GM18499 (cell line): ENCODE data around the gene HECA.
"Not testable (repeated sequence)": the region's sequence is repeated elsewhere in the genome, so short reads cannot be mapped to it uniquely, and the experiment has no call there.

Experiments used
- ATAC-seq: cut with Tn5 transposase; IDR thresholded peaks from one replicate; pipeline ENCODE4 v1.9.1; 2021; ENCODE audit warnings: moderate number of reproducible peaks; ENCODE audit not compliant: insufficient read depth, unreplicated experiment

HECA gene

GRCh38 chr6:139198529-139199288, 63.8 kb downstream of the HECA start:
- ATAC-seq, result no peak

- ATAC-seq, result no peak
Observed at GRCh38 chr6:139201378-139201777, 66.5 kb downstream of the HECA start.

DNA sequence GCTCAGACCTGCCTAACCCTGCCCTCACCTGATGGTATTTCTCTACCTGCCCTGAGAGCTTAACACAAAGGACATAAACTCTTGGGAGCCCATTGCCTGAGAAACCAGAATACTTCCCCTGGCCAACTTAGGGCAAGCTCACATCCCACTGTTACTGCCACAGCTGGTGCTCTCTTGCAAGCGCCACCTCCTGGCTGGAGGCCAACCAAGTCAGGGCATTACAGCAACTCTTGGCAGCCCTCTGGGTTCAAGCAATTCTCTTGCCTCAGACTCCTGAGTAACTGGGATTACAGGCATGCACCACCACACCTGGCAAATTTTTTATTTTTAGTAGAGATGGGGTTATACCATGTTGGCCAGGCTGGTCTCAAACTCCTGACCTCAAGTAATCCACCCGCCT, 70.1 kb downstream of the HECA start:
- ATAC-seq, result no peak

- no peak for ATAC-seq
Observed at GRCh38 chr6:139205843-139206242, 71.0 kb downstream of the HECA start.

DNA sequence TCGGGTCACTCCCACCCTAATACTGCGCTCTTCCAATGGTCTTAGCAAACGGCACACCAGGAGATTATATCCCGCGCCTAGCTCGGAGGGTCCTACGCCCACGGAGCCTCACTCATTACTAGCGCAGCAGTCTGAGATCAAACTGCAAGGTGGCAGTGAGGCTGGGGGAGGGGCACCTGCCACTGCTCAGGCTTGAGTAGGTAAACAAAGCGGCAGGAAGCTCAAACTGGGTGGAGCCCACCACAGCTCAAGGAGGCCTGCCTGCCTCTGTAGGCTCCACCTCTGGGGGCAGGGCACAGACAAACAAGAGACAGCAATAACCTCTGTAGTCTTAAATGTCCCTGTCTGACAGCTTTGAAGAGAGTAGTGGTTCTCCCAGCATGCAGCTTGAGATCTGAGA, 75.9 kb downstream of the HECA start:
- ATAC-seq, result not testable (repeated sequence)

GRCh38 chr6:139212460-139212859, 77.6 kb downstream of the HECA start:
- ATAC-seq, result not testable (repeated sequence)

- ATAC-seq, result peak; percentile 99
Observed at GRCh38 chr6:139219271-139219729, 84.4 kb downstream of the HECA start.

DNA sequence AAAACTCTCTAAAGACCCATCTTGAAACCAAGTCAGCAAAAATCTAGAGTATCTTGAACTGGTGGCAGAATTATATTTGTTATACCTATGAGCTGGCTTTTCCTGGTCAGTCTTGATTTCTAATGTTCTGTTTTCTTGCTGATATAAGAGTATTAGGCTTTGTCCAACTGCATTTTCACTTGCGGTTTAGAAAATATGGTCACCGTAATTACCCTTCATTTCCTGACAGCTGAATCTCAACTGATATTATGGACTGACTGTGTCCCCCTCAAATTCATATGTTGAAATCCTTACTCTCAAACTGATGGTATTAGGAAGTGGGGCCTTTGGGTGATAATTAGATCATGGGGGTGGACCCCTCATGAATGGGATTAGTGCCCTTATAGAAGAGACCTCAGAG, 84.9 kb downstream of the HECA start:
- no peak for ATAC-seq

DNA sequence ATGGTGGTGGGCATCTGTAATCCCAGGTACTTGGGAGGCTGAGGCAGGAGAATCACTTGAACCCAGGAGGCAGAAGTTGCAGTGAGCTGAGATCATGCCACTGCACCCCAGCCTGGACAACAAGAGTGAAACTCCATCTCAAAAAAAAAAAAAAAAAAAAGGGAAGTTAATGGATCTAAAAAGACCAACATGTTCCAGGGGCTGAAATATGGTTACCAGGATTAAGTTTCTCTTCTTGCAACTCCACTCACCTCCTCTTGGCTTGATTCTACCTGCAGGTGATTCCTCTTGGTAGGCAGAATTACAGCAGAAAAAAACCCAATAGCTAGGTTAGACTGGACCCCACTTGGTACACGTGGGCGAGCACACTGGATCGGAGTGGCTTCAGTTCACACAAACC, 93.5 kb downstream of the HECA start:
- ATAC-seq, result not testable (repeated sequence)
